Sigmoid colon (tissue), 7 donors: ENCODE results near the gene FN1. TPM values are rescaled to one million over a fixed set of nuclear protein-coding genes. Genes with fewer than 3 reads are reported as not detected.
A peak's percentile ranks its signal among the peaks of the same experiment; 100 is the strongest.
"Not testable (repeated sequence)": the region's sequence is repeated elsewhere in the genome, so short reads cannot be mapped to it uniquely, and the experiment has no call there.

Experiments
- DNase-seq: peaks from one replicate; pipeline ENCODE4 v3.0.0-alpha.2; 2019
- H3K27ac ChIP-seq, 4 donors: fragments of 200-600 bp; sonication (generic); one replicate each; pipeline ENCODE4 v1.5.1; 2016 to 2019; ENCODE audit warnings: mild to moderate bottlenecking in 1 of 4
- H3K27me3 ChIP-seq, 3 donors: fragments of 200-600 bp; sonication (generic); one replicate each; pipeline ENCODE4 v1.5.1; 2019; ENCODE audit warnings: mild to moderate bottlenecking in 1 of 3
- H3K36me3 ChIP-seq, 4 donors: fragments of 200-600 bp; sonication (generic); one replicate each; pipeline ENCODE4 v1.5.1; 2016 to 2019
- H3K4me1 ChIP-seq, 4 donors: fragments of 200-600 bp; sonication (generic); one replicate each; pipeline ENCODE4 v1.5.1; 2017 to 2019
- H3K4me3 ChIP-seq, 4 donors: fragments of 200-600 bp; sonication (generic); one replicate each; pipeline ENCODE4 v1.5.1; 2017 to 2019; ENCODE audit warnings: mild to moderate bottlenecking in 2 of 4, moderate library complexity in 1 of 4
- H3K9me3 ChIP-seq, 4 donors: fragments of 200-600 bp in 3 of 4; sonication (generic) in 3 of 4; one replicate each; pipeline versions ENCODE4 v1.5.1 to v1.6.1; 2013 to 2019
- EP300 ChIP-seq, 4 donors: sonication (generic); formaldehyde crosslinking; IDR thresholded peaks; one replicate each; pipeline ENCODE4 v1.6.1; 2017; ENCODE audit warnings: antibody characterized with exemption in 4 of 4
- POLR2A ChIP-seq, 2 donors: fragments of 450-650 bp; IDR thresholded peaks; one replicate each; pipeline ENCODE4 v1.6.1; 2016; ENCODE audit warnings: antibody characterized with exemption in 2 of 2, mild to moderate bottlenecking in 2 of 2, moderate library complexity in 2 of 2
- POLR2AphosphoS5 ChIP-seq, 4 donors: sonication (generic); formaldehyde crosslinking; IDR thresholded peaks; one replicate each; pipeline ENCODE4 v1.6.1; 2017; ENCODE audit warnings: antibody characterized with exemption in 4 of 4
- WGBS, 2 donors: extraction: QIAGEN DNeasy Blood & Tissue Kit; methylation state at CpG; one replicate each; pipeline ENCODE4 v1.1.7; 2013; 5-methylcytosine and 5-hydroxymethylcytosine counted together
- intact Hi-C: fragments of 100-400 bp; cut with DNase I; formaldehyde crosslinking; loops from one replicate; pipeline ENCODE4 v1.15.1; 2023
- polyA plus RNA-seq, 3 donors: library from polyadenylated mRNA; stranded (reverse); fragments of 200-250 nt; gene quantifications; one replicate each; pipeline ENCODE4 v1.2.3, GENCODE V29; 2013
- total RNA-seq, 4 donors: library from RNA; depleted of rRNA; stranded (reverse); fragments of >200 nt; gene quantifications; one replicate each; pipeline ENCODE4 v1.1.0, GENCODE V29; 2016
- TF ChIP-seq, protein P1 (sequence below), 4 experiments: fragments of 450-650 bp in 3 of 4; fragments of 200-600 bp in 1 of 4; IDR thresholded peaks; one replicate each; pipeline ENCODE4 v1.5.1; 2016 to 2019; ENCODE audit warnings: antibody characterized with exemption in 4 of 4, mild to moderate bottlenecking in 3 of 4, moderate library complexity in 2 of 4
- donor health status: healthy with polysubstance abuse.
- donor health status: Bipolar disorder and iron deficiency.
- donor health status: healthy.

The FN1 gene
- total and polyA plus RNA-seq, 7 donors = 13.6 to 3,059 (median 671) TPM

DNA sequence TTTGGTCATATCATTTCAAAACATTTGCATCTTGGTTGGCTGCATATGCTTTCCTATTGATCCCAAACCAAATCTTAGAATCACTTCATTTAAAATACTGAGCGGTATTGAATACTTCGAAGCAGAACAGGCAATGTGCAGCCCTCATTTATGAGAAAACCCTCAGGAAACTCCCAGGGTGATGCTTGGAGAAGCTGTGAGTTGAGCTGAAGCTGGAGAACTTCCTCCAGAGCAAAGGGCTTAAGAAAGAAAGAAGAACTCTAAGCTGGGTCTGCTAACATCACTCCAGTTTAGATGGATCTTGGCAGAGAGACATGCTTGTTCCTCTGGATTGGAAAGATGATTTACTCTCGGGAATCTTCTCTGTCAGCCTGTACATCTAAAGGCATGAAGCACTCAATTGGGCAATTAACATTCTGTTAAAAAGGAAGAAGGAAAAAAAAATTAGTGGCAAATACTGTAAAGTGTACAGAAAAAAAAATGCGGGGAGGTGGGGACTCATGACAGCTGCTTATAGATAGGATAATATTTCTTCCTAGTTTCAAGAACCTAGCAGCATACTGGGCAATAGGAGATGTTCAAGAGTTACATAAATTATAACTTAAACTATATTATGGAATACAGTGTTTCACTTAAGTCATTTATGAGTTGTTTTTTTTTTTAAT, 74.5 kb downstream of the FN1 start:
- H3K4me1 ChIP-seq = no peaks in the 10 kb centered on the region
- TF ChIP-seq, protein P1, sequence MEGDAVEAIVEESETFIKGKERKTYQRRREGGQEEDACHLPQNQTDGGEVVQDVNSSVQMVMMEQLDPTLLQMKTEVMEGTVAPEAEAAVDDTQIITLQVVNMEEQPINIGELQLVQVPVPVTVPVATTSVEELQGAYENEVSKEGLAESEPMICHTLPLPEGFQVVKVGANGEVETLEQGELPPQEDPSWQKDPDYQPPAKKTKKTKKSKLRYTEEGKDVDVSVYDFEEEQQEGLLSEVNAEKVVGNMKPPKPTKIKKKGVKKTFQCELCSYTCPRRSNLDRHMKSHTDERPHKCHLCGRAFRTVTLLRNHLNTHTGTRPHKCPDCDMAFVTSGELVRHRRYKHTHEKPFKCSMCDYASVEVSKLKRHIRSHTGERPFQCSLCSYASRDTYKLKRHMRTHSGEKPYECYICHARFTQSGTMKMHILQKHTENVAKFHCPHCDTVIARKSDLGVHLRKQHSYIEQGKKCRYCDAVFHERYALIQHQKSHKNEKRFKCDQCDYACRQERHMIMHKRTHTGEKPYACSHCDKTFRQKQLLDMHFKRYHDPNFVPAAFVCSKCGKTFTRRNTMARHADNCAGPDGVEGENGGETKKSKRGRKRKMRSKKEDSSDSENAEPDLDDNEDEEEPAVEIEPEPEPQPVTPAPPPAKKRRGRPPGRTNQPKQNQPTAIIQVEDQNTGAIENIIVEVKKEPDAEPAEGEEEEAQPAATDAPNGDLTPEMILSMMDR (IDR thresholded peaks at IDR 0.05) = no peak
- TF ChIP-seq POLR2A (IDR thresholded peaks at IDR 0.05) (no peak), POLR2AphosphoS5 (IDR thresholded peaks at IDR 0.05) (no peak), EP300 (IDR thresholded peaks at IDR 0.05) (no peak)
- no peak for DNase-seq
- H3K9me3 ChIP-seq = no peaks in the 10 kb centered on the region
- intact Hi-C loops = no loop called here
- H3K4me3 ChIP-seq = no peak overlapping the region
- no peaks in the 10 kb centered on the region for H3K27me3 ChIP-seq
- 91 to 95% methylated on average over 4 of the region's 4 CpGs for WGBS, 2 donors
- no peak overlapping the region for H3K27ac ChIP-seq
- peaks cover 18 to 77% (median 65%) of the 10 kb centered on the region in 4 donors for H3K36me3 ChIP-seq

DNA sequence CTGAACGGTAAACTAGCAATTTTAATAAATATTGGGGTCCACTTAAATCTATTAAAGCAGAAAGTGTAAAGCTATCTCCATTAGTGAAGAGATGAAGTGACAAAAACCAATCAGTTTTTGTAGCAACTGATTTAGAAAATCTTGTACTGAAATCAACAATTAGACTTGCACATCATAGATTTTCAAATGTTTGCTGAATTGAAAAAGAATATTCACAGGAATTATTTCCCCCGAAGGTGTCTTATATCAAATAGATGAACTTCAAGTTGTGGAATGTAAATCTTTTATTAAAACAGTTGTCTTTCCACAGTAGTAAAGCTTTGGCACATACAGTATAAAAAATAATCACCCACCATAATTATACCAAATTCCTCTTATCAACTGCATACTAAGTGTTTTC, 75.3 kb downstream of the FN1 start:
- Histone ChIP-seq H3K36me3 (peaks cover 18 to 70% (median 61%) of the 10 kb centered on the region in 4 donors), H3K27ac (no peak overlapping the region), H3K9me3 (no peaks in the 10 kb centered on the region), H3K4me3 (no peak overlapping the region), H3K27me3 (no peaks in the 10 kb centered on the region), H3K4me1 (no peaks in the 10 kb centered on the region)
- TF ChIP-seq POLR2A (IDR thresholded peaks at IDR 0.05) (no peak), POLR2AphosphoS5 (IDR thresholded peaks at IDR 0.05) (no peak), EP300 (IDR thresholded peaks at IDR 0.05) (no peak)
- TF ChIP-seq, protein P1 (IDR thresholded peaks at IDR 0.05) = no peak
- intact Hi-C loops = no loop called here
- no peak for DNase-seq
- WGBS, 2 donors = 91 to 94% methylated on average over 2 of the region's 2 CpGs

DNA sequence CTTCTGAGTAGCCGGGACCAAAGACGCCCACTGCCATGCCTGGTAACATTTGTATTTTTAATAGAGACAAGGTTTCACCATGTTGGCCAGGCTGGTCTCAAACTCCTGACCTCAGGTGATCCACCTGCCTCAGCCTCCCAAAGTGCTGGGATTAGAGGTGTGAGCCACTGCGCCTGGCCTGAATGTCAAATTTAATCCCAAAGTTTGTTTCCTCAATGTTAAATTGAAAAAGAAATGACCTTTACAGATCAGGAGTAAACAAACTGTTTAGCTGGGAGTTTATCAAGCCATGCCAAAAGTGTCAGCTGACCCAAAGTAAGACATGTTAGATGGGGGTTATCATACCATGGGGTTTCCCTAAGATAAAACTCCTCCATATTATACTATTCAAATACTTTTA, 75.8 kb downstream of the FN1 start:
- DNase-seq, H3K27me3 ChIP-seq, intact Hi-C loops, H3K4me1 ChIP-seq, H3K27ac ChIP-seq, H3K4me3 ChIP-seq, H3K9me3 ChIP-seq: not testable (repeated sequence)
- peaks cover 14 to 65% (median 55%) of the 10 kb centered on the region in 4 donors for H3K36me3 ChIP-seq
- TF ChIP-seq POLR2AphosphoS5 (IDR thresholded peaks at IDR 0.05) = peak in 1 of 4 donors; percentile 25
- 94 to 96% methylated on average over 3 of the region's 3 CpGs for WGBS, 2 donors

DNA sequence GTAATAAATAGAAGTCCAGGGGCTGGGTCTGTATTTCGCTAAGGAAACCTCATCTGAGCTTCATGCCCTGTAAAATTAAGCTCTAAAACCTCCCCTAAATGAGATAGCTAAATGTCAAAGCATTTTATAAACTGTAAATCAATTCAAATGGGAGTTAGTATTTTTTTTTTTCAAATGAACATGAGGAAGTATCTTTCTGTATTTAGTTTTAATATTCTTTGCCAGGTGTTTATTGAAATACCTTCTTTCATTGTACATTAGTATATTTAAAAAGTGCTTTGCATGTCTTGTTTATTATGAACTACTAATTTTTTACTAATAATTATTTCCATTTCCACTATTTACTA, 76.3 kb downstream of the FN1 start:
- TF ChIP-seq, protein P1 (IDR thresholded peaks at IDR 0.05) = no peak
- TF ChIP-seq EP300 (IDR thresholded peaks at IDR 0.05) (no peak), POLR2AphosphoS5 (IDR thresholded peaks at IDR 0.05) (no peak)
- no peaks in the 10 kb centered on the region for H3K27me3 ChIP-seq
- no peak overlapping the region for H3K4me3 ChIP-seq
- no peak for DNase-seq
- no peak overlapping the region for H3K27ac ChIP-seq
- H3K36me3 ChIP-seq = peaks cover 10 to 59% (median 50%) of the 10 kb centered on the region in 4 donors
- intact Hi-C loops = no loop called here
- peaks cover 0 to 4% (median 0%) of the 10 kb centered on the region in 4 donors for H3K4me1 ChIP-seq
- H3K9me3 ChIP-seq = no peaks in the 10 kb centered on the region
- 97 to 100% methylated on average over 1 of the region's 1 CpG for WGBS, 2 donors

DNA sequence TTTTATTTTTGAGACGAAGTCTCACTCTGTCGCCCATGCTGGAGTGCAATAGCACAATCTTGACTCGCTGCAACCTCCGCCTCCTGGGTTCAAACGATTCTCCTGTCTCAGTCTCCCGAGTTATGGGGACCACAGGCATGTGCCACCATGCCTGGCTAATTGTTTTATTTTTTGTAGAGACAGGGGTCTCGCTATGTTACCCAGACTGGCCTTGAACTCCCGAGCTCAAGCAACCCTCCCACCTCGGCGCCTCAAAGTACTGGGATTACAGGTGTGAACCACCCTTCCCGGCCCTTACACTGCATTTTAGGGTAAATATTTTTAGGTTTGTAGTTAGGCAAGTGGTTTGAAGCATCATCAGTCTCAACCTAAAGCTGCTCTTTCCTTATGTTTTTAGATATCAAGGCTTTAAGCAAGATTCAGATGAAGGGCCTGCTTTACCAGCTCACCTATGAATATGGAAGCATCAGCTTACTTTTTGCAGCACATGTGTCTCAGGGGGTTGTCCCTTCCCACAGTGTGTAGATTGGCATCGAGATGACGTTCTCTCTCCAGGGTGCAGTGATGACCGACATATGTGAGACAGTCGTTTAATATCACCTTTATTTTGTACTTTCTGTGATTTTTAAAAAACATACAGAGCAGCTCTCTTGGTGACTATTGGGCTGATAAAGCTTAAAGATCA, 76.8 kb downstream of the FN1 start:
- no peak for DNase-seq
- TF ChIP-seq POLR2AphosphoS5 (IDR thresholded peaks at IDR 0.05) (peak in 2 of 4 donors; percentile 22 to 41), POLR2A (IDR thresholded peaks at IDR 0.05) (no peak)
- H3K27me3 ChIP-seq = no peaks in the 10 kb centered on the region
- H3K4me3 ChIP-seq = no peak overlapping the region
- intact Hi-C loops = no loop called here
- peaks cover 10 to 54% (median 45%) of the 10 kb centered on the region in 4 donors for H3K36me3 ChIP-seq
- H3K27ac ChIP-seq = peak overlapping the region in 1 of 4 donors; percentile 16
- 93 to 95% methylated on average over 15 of the region's 15 CpGs for WGBS, 2 donors
- peaks cover 0 to 4% (median 0%) of the 10 kb centered on the region in 4 donors for H3K4me1 ChIP-seq
- H3K9me3 ChIP-seq = no peaks in the 10 kb centered on the region
